ENCODE data around the gene GANC. TPM values are rescaled to one million over a fixed set of nuclear protein-coding genes. Genes with fewer than 3 reads are reported as not detected.
"Not testable (repeated sequence)": the region's sequence is repeated elsewhere in the genome, so short reads cannot be mapped to it uniquely, and the experiment has no call there.

GANC gene
- total RNA-seq, 2 donors from 2014 or later: 6.6 to 12.7 TPM

DNA sequence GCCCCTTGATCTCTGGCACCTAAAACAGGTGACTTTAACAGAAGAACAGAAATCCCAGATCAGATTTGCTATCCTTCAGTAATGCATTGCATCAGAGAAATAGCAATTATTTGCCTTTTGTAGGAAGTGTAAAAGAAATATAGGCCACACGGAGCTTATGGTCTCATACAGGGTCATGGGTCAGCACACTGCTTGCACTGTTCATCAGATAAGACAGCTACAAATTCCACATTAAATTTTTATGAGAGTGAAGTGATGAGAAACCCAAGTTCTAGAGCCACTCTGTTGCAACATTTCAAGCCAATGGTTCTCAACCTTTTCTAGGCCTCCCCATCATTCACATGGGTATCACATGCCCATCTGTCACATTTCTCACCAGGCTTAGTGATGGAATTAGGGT, 33.7 kb downstream of the GANC start:
- Histone ChIP-seq H3K27ac (no peak overlapping the region), H3K4me1 (no peaks in the 10 kb centered on the region), H3K27me3 (no peaks in the 10 kb centered on the region), H3K36me3 (peaks cover 32% of the 10 kb centered on the region), H3K9me3 (no peaks in the 10 kb centered on the region), H3K4me3 (no peak overlapping the region)
- TF ChIP-seq, protein P1, sequence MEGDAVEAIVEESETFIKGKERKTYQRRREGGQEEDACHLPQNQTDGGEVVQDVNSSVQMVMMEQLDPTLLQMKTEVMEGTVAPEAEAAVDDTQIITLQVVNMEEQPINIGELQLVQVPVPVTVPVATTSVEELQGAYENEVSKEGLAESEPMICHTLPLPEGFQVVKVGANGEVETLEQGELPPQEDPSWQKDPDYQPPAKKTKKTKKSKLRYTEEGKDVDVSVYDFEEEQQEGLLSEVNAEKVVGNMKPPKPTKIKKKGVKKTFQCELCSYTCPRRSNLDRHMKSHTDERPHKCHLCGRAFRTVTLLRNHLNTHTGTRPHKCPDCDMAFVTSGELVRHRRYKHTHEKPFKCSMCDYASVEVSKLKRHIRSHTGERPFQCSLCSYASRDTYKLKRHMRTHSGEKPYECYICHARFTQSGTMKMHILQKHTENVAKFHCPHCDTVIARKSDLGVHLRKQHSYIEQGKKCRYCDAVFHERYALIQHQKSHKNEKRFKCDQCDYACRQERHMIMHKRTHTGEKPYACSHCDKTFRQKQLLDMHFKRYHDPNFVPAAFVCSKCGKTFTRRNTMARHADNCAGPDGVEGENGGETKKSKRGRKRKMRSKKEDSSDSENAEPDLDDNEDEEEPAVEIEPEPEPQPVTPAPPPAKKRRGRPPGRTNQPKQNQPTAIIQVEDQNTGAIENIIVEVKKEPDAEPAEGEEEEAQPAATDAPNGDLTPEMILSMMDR (IDR thresholded peaks at IDR 0.05): no peak
- DNase-seq (ENCODE audit: low spot score): no peak

- no peak overlapping the region for H3K4me3 ChIP-seq
- no peaks in the 10 kb centered on the region for H3K9me3 ChIP-seq
- no peak for DNase-seq (ENCODE audit: low spot score)
- no peaks in the 10 kb centered on the region for H3K4me1 ChIP-seq
- no peak overlapping the region for H3K27ac ChIP-seq
- H3K36me3 ChIP-seq: peaks cover 28% of the 10 kb centered on the region
- TF ChIP-seq, protein P1 (IDR thresholded peaks at IDR 0.05): no peak
- H3K27me3 ChIP-seq: no peaks in the 10 kb centered on the region
These were observed 40.5 kb downstream of the GANC start for GRCh38 chr15:42313463-42313862.

DNA sequence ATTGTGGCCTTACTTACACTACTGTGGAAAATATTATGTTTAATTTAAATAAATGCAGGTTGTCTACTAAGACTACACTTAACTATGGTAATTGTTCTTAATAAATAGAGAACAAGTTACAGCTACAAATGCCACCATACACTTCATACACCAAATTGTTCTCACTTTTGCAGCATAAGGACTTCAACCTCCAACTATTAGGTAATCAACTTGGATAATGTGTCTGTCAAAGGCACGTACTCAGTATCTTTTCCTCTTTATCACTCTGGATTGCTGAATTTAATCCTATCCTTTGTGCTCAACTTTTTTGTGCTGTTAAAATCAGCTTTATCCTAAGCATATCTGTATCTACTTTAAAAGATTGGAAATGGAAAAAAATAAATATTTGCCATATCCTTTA, 41.8 kb downstream of the GANC start:
- H3K27me3 ChIP-seq: no peaks in the 10 kb centered on the region
- no peaks in the 10 kb centered on the region for H3K4me1 ChIP-seq
- no peak overlapping the region for H3K27ac ChIP-seq
- TF ChIP-seq, protein P1 (IDR thresholded peaks at IDR 0.05): no peak
- peaks cover 16% of the 10 kb centered on the region for H3K36me3 ChIP-seq
- H3K9me3 ChIP-seq: no peaks in the 10 kb centered on the region
- no peak overlapping the region for H3K4me3 ChIP-seq
- no peak for DNase-seq (ENCODE audit: low spot score)

- H3K4me3 ChIP-seq: no peak overlapping the region
- no peaks in the 10 kb centered on the region for H3K4me1 ChIP-seq
- no peaks in the 10 kb centered on the region for H3K27me3 ChIP-seq
- H3K9me3 ChIP-seq: no peaks in the 10 kb centered on the region
- no peak for DNase-seq (ENCODE audit: low spot score)
- H3K27ac ChIP-seq: no peak overlapping the region
- TF ChIP-seq, protein P1 (IDR thresholded peaks at IDR 0.05): no peak
- peaks cover 9% of the 10 kb centered on the region for H3K36me3 ChIP-seq
These were observed 42.5 kb downstream of the GANC start for GRCh38 chr15:42315521-42315920.

- H3K36me3 ChIP-seq; H3K4me1 ChIP-seq; H3K4me3 ChIP-seq; H3K27ac ChIP-seq; H3K27me3 ChIP-seq; DNase-seq (ENCODE audit: low spot score); H3K9me3 ChIP-seq: not testable (repeated sequence)
These were observed 43.3 kb downstream of the GANC start for GRCh38 chr15:42316282-42316805.

GRCh38 chr15:42319206-42319605, 46.2 kb downstream of the GANC start:
- Histone ChIP-seq H3K27ac (no peak overlapping the region), H3K36me3 (no peaks in the 10 kb centered on the region), H3K4me3 (no peak overlapping the region), H3K27me3 (no peaks in the 10 kb centered on the region), H3K4me1 (no peaks in the 10 kb centered on the region), H3K9me3 (no peaks in the 10 kb centered on the region)
- TF ChIP-seq, protein P1 (IDR thresholded peaks at IDR 0.05): no peak
- no peak for DNase-seq (ENCODE audit: low spot score)

Data from right atrium auricular region (tissue), 2 donors.